Measurements from ENCODE around the gene FOXN1.

GRCh38 chr17:28494445-28495188 is 11.5 kb upstream of the FOXN1 start:
- TF ChIP-seq CTCF (IDR thresholded peaks at IDR 0.05; ENCODE audit: insufficient read depth, low read length, poor library complexity, severe bottlenecking) = peak; percentile 77
- TF ChIP-seq EZH2phosphoT487 (conservative IDR thresholded peaks at IDR 0.05; ENCODE audit: low read length) = no peak
